Measurements from ENCODE around the gene ANKS3.

ANKS3 gene

GRCh38 chr16:4648917-4649316 lies 85.2 kb downstream of the ANKS3 start:
- DNase-seq (ENCODE audit: insufficient read length, low spot score) (no peak), FAIRE-seq (no peak)
- TF ChIP-seq POLR2A (IDR thresholded peaks at IDR 0.05; ENCODE audit: low read depth, low read length) = no peak

DNA sequence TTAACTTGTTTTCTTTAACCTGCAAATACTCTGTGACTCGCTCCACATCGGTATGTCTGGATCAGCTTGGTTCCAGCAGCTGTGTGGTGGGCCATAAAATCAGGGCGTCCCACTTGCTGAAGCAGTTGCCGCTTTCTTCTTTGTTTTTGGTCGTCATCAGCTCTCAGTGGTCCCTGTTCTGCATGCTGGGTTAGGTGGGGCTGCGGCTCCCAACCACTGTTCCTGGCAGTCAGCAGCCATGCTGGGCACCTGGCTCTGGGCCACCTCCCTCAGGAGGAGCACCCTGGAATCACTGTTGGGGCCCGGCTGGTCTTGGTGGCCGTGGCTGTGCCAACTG lies 86.5 kb downstream of the ANKS3 start:
- FAIRE-seq (no peak), DNase-seq (ENCODE audit: insufficient read length, low spot score) (no peak)
- no peak for TF ChIP-seq POLR2A (IDR thresholded peaks at IDR 0.05; ENCODE audit: low read depth, low read length)

- FAIRE-seq (no peak), DNase-seq (ENCODE audit: insufficient read length, low spot score) (no peak)
- no peak for TF ChIP-seq POLR2A (IDR thresholded peaks at IDR 0.05; ENCODE audit: low read depth, low read length)
Measured at GRCh38 chr16:4646773-4647643, 87.1 kb downstream of the ANKS3 start.

Measured in H54 (cell line).